Hematopoietic multipotent progenitor cell treated with erythropoietin and hydrocortisone succinate and interleukin-3 and kit ligand, for 6 days (in vitro differentiated cells): Measurements from ENCODE around the gene ADAMTS2.
A peak's percentile ranks its signal among the peaks of the same experiment; 100 is the strongest.

Experiments
- DNase-seq: peaks from one replicate; pipeline ENCODE4 v3.0.0-alpha.2; 2015

ADAMTS2 gene

GRCh38 chr5:179169836-179170235, 175.4 kb downstream of the ADAMTS2 start:
- no peak for DNase-seq

GRCh38 chr5:179168664-179169063, 176.6 kb downstream of the ADAMTS2 start:
- no peak for DNase-seq

GRCh38 chr5:179167871-179168451, 177.3 kb downstream of the ADAMTS2 start:
- no peak for DNase-seq

GRCh38 chr5:179166886-179167841, 178.1 kb downstream of the ADAMTS2 start:
- DNase-seq = peak; percentile 54

DNA sequence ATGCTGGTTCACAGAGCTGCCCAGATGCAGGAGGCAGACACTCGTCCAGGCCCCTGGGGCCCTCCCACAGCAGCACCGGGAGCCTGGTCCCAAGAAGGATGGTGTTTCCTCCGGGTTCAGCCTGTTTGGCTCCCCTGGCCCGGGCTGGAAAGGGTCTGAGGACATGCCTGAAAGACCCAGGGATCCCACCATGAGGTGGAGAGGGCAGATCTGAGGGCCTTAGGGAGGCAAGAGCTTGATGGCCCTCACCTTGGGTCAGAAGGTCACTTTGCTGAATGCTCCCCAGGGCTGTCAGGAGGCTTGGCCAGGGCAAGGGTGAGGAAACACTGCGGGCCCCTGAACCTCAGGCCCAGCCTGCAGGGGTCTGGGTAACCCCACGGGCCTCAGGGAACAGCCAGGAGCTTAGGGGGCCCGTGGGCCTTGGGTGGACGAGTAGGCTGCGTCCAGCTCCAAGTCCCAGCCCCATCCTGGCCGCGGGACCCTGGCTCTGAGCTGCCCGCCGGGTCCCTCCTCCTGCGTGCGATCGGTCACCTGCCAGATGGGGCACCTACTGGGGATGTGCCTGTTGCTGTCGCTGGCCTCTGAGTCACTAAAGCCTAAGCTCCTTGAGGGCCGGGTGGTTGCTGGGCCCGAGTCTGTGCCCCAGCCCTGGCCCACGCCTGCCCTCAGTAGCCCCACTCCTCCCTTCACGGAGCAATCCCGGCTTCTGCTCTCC, 178.9 kb downstream of the ADAMTS2 start:
- no peak for DNase-seq

GRCh38 chr5:179165421-179166170, 179.7 kb downstream of the ADAMTS2 start:
- no peak for DNase-seq

GRCh38 chr5:179164331-179165311, 180.6 kb downstream of the ADAMTS2 start:
- no peak for DNase-seq

- no peak for DNase-seq
These were observed 181.8 kb downstream of the ADAMTS2 start for GRCh38 chr5:179163236-179164155.

GRCh38 chr5:179162351-179163235, 182.7 kb downstream of the ADAMTS2 start:
- no peak for DNase-seq

GRCh38 chr5:179161901-179162300, 183.4 kb downstream of the ADAMTS2 start:
- no peak for DNase-seq

- DNase-seq = no peak
These were observed 184.7 kb downstream of the ADAMTS2 start for GRCh38 chr5:179160584-179160983.

- no peak for DNase-seq
These were observed 186.7 kb downstream of the ADAMTS2 start for GRCh38 chr5:179158556-179158955.

- DNase-seq = no peak
These were observed 190.0 kb downstream of the ADAMTS2 start for GRCh38 chr5:179154991-179155955.

- no peak for DNase-seq
These were observed 190.8 kb downstream of the ADAMTS2 start for GRCh38 chr5:179154346-179154990.

- no peak for DNase-seq
These were observed 191.3 kb downstream of the ADAMTS2 start for GRCh38 chr5:179153921-179154345.

DNA sequence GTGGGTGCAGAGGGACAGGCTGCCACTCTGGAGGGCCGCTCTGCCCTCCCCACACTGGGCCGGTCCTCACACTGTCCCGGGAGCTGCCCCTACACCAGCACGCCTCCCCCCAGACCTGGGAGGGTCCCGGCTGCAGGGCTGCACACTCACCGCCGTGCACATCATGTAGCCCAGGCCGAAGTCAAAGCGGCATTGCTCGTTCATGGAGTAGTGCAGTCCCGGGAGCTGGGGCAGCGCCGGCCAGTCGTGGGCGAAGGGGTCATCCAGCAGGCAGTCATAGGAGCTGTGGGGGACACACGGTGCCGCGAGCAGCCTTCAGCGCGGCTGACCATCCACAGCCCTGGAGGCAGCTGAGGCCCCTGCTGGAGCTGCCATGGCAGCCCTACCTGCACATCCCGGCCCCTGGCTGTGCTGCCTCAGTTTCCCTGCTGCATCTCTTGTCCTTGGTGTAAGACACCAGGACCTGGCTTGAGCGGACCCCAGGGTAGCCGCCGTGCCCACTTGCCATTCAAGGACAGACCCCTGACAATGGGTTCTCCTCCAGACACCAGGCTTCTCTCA, 191.8 kb downstream of the ADAMTS2 start:
- no peak for DNase-seq

DNA sequence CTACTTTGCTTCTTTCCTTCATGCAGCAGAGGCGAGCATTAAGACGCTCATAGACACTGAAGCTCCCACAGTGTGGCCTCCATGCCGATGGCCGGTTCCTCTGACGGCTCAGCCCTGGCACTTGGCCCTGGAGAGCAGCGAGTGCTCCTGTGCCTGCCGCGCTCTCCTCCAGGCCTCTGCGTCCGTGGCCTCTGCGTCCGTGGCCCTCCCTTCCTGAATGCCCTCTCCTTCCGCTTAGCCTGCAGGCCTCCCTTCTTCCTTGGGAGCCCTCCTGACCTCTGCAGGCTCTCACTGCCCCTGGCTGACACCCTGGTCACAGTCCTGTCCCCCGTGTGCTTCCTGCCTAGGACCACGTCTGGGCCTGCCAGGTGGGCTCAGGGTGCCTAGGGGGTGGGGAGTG, 192.3 kb downstream of the ADAMTS2 start:
- no peak for DNase-seq
